ENCODE data around the gene AFF2.

AFF2 gene

GRCh38 chrX:148500423-148501385 lies at the start of gene AFF2:
AFF2 (plus strand) TSS chrX:148500617; CDS start chrX:148501098, 481 bp downstream.
- no peak for DNase-seq (ENCODE audit: extremely low read depth in 1 of 2, low read depth in 1 of 2)

DNA sequence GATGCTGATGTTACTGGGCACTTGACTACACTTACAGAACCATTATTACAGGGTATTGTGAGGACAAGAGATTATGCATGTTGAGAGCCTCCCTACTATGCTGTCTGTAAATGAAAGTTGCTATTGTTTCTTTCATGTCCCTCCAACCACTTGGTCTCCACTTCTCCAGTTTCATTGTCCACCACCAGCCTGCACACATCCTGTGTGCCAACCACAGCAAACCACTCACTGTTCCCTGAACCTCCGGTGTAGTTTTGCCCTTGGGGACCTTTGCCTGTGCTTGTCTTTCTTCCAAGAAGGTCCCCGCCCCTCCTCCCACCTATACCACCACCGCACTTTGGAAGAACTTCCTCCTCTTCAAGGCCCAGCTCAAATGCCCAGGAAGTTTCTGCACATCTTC lies 43.1 kb upstream of the AFF2 start:
- no peak for DNase-seq (ENCODE audit: extremely low read depth in 1 of 2, low read depth in 1 of 2)

DNA sequence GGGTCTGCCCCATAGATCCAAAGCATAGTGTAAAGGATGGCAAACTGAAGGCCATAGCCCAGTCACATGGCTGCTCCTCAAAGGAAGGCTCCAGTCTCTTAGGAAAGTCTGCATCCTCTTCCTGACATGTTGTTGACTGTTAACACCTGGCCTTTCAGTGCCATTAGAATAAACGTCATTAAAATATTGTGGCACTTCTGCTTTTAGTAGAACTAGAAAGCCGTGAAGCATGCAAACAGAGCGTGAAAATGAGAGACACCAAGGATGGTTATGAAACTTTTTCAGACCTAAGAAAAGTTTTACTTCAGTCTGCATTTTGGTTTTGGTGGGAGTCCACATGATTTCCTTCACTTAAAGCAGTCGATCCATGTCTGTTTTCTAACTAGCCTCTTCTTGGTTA lies 41.1 kb upstream of the AFF2 start:
- DNase-seq (ENCODE audit: extremely low read depth in 1 of 2, low read depth in 1 of 2): no peak

GRCh38 chrX:148466292-148466691 lies 34.1 kb upstream of the AFF2 start:
- no peak for DNase-seq (ENCODE audit: extremely low read depth in 1 of 2, low read depth in 1 of 2)

DNA sequence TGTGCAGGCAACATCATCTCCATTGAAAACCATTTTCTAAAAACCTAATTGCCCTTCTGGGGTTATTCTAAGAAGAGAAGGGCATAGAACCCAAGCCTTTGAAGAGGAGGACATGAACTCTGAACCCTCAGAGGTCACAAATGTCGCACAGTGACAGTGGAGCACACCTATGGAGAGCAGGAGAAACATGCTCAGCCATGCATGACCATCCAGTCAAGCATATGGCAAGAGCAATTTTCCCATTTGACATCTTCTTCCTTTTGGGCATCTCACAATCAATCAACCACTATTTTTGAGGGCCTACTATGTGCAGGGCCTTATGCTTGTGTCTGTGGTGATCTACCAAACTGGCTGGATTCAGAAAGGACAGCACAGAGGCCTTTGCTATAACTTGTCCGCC lies 30.1 kb upstream of the AFF2 start:
- DNase-seq (ENCODE audit: extremely low read depth in 1 of 2, low read depth in 1 of 2): no peak

DNA sequence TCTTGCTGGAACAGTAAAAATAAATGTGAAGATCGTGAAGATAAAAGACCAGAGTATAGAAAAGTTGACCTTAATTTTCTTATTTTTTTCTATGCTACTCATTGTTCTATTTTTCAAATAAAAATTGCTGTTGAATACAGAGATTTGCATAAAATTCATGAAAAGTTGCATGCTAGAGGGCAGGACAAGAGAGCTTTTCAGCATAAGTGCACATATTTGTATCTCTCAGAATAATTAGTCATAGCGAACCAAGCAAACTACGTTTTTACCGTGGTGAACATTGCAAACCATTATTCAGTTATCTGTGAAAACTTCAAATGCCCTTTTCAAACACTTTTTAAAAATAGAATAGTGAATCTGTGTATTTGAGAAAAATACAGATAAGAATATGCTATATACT lies 26.4 kb upstream of the AFF2 start:
- no peak for DNase-seq (ENCODE audit: extremely low read depth in 1 of 2, low read depth in 1 of 2)

- DNase-seq (ENCODE audit: extremely low read depth in 1 of 2, low read depth in 1 of 2): no peak
Measured at GRCh38 chrX:148492057-148492456, 8.4 kb upstream of the AFF2 start.

DNA sequence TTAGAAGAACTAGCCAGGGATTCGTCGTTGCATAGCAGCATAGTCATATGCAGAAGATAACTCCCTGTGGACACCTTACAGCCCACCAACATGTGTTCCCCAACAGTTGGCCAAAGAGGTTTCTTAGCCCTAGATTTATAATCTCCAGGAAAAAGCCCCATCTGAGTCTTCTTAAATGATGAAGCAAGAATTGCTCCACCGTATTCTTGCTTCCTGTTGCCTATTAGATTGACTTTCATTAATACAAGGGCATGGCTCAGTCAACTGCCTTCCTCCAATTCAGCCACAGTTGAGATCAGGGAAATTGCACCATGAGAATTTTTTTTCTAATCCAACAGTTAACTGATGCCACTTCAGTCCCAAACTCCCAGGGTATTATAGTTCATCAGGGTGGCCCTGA lies 5.2 kb upstream of the AFF2 start:
- no peak for DNase-seq (ENCODE audit: extremely low read depth in 1 of 2, low read depth in 1 of 2)

- no peak for DNase-seq (ENCODE audit: extremely low read depth in 1 of 2, low read depth in 1 of 2)
Measured at GRCh38 chrX:148498067-148498466, 2.4 kb upstream of the AFF2 start.

- no peak for DNase-seq (ENCODE audit: extremely low read depth in 1 of 2, low read depth in 1 of 2)
Measured at GRCh38 chrX:148499638-148500422, 587 bp upstream of the AFF2 start.

- DNase-seq (ENCODE audit: extremely low read depth in 1 of 2, low read depth in 1 of 2): no peak
Measured at GRCh38 chrX:148501386-148502066, 1.1 kb downstream of the AFF2 start.

GRCh38 chrX:148504506-148504905 lies 4.1 kb downstream of the AFF2 start:
- no peak for DNase-seq (ENCODE audit: extremely low read depth in 1 of 2, low read depth in 1 of 2)

DNA sequence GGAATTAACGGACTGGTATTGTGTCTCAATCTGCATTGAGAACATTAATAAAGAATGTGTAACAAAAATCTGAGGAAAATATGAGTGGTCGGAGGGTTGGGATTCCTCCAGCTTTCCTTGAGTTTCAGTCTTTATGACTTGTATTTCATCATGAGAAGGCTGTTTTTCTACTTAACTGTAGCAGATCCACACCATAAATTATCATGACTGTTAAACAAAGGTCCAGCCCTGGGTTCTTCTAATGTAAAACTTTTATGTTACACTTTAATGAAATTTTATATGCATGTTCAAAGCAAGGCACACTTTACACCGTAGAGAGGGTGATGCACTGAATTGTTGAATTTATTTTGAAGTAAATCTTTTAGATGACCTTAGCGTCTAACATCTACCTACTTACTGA lies 7.0 kb downstream of the AFF2 start:
- DNase-seq (ENCODE audit: extremely low read depth in 1 of 2, low read depth in 1 of 2): no peak

- DNase-seq (ENCODE audit: extremely low read depth in 1 of 2, low read depth in 1 of 2): no peak
Measured at GRCh38 chrX:148512453-148512852, 12.0 kb downstream of the AFF2 start.

- DNase-seq (ENCODE audit: extremely low read depth in 1 of 2, low read depth in 1 of 2): no peak
Measured at GRCh38 chrX:148513661-148514060, 13.2 kb downstream of the AFF2 start.

GRCh38 chrX:148517176-148517575 lies 16.8 kb downstream of the AFF2 start:
- DNase-seq (ENCODE audit: extremely low read depth in 1 of 2, low read depth in 1 of 2): no peak

DNA sequence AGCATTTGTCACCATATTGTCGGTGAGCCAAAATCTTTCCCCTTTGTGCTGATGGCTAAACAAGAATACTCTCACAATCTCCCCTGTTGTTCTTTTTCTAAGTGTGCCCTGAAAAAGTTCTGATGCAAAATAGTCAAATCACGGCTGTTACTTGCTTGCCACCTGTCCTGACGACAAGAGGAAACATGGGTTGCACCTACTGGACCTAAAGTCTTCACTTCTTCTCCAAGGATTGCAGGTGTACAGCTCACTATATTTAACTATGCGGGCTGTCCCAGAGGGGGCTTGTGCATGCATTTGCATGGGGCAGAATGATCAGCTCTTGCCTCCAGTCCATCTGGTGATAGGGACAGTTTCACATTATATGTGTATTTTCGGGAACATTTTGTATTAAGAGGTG lies 21.6 kb downstream of the AFF2 start:
- no peak for DNase-seq (ENCODE audit: extremely low read depth in 1 of 2, low read depth in 1 of 2)

DNA sequence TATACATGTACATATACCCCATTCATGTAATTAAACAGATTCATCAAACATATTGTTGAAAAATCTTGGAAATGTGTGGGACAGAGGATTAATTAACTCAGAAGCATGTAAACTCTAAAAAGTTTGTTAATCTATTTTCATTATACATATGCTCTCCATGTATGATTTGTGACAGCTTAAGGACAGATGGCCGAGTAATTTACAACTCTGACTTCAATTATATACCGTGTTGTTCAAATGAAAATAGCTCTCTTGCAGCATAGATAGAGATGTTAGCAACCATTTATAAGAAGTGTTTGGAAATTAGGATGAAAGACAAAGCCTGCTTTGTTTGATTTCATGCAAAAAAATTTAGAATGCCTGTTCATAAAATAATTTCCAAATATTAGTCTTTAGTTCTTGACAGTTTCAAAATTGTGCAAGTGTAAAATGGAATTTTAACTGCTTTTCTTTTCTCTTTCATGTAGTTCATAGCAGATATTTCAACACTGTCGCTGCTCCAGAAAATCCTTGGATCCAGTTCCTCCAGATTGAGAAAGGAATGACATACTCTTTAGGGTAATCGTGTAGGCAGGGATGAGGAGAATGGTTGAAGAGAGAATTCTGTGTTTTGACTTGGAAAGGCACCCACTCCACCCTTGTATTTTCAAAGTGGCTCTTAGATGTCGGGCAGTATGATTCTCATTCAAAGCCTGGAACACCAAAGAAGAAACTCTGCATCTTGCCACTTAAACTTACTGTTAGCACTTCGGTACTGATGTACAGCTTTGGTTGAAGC lies 23.1 kb downstream of the AFF2 start:
- no peak for DNase-seq (ENCODE audit: extremely low read depth in 1 of 2, low read depth in 1 of 2)

- no peak for DNase-seq (ENCODE audit: extremely low read depth in 1 of 2, low read depth in 1 of 2)
Measured at GRCh38 chrX:148530464-148531077, 30.2 kb downstream of the AFF2 start.

DNA sequence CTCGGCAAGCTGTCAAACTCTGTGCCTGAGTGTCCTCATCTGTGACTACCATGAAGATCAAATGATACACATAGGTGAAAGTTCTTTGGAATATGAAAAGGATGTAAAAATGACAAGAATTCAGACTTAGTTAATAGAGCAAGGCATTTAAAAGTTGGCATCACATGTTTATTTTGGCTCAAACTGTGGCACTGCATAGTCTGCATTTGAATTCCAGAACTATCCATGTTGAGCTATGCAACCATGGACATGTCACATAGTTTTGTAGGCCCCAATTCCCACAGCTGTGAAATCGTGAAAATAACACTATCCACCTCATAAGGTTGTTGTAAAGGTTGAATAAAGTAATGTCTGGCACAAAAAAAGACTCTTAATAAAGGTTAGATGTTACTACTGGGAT lies 33.9 kb downstream of the AFF2 start:
- no peak for DNase-seq (ENCODE audit: extremely low read depth in 1 of 2, low read depth in 1 of 2)
